Measurements from ENCODE around the gene RAB38. TPM values are rescaled to one million over a fixed set of nuclear protein-coding genes. Genes with fewer than 3 reads are reported as not detected.

The RAB38 gene
- total RNA-seq, 1 donor from 2014 or later = 24.1 TPM

DNA sequence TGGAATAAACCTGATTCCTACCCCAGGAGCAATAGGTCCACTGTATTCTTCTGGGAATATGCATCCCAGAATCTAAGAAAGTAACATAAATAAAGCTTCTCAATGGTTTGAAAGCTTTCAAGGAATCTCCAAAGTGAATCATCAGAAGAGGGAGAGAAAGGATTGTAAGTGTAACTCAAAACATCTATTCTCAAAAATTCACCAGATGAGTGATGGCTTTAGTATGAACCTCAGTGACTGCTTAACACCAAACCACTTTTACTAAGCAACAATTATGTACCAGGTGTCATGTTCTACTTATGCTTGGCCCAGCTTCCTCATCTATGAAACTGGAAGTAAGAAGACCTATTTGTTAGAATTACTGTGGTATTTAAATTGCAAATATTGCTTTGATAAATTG is 7.4 kb downstream of the RAB38 start:
- intact Hi-C loops (cut with DNase I) = no loop called here

DNA sequence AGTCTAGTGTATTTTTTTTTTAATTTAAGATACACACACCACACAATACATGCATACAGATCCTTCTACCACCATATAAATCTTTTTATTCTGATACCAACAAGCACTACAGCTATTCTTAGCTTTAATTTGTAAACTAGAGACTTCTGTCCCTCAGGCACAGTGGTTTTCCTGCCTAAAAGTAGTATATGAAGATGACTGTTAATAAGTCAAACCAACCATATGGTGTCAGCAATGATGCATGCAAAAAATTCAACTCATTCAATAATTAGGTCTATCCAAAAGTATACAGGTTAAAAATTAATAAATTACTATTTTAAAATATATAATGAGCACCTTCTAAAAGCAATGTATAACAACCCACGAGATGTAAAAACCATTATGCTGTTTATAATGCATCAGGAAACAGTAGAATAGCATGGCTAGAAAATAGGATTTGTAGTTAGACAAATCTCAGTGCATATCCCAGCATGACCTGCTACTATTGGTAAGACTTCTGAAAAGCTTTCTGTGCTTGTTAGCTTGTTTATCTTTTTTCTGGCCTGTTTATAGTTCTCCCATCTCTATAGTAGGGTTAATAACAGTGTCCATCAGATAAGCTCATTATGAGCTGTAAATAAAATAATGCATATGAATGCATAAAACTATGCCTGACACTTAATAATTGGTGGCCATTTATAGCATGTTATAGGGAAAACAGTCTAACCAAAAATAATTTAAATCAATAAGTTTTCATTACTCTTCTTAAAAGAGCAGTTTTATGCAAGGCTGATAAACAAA is 10.2 kb downstream of the RAB38 start:
- intact Hi-C loops (cut with DNase I) = no loop called here
- Histone ChIP-seq H3K4me3 (no peak overlapping the region), H3K27ac (no peak overlapping the region), H3K9me3 (no peaks in the 10 kb centered on the region), H3K4me1 (peaks cover under 1% of the 10 kb centered on the region), H3K27me3 (no peaks in the 10 kb centered on the region), H3K36me3 (no peaks in the 10 kb centered on the region)
- no peak for TF ChIP-seq CTCF (IDR thresholded peaks at IDR 0.05)
- TF ChIP-seq POLR2AphosphoS5 (IDR thresholded peaks at IDR 0.05; ENCODE audit: insufficient read depth in 1 of 2, low read depth in 1 of 2) = no peak
- TF ChIP-seq POLR2A (IDR thresholded peaks at IDR 0.05) = no peak
- no peak for DNase-seq (ENCODE audit: extremely low spot score in 2 of 2)

More for the DNA sequence above, 7.4 kb downstream of the RAB38 start:
- Histone ChIP-seq H3K9me3 (no peaks in the 10 kb centered on the region), H3K36me3 (no peaks in the 10 kb centered on the region), H3K27me3 (no peaks in the 10 kb centered on the region), H3K27ac (no peak overlapping the region), H3K4me3 (no peak overlapping the region), H3K4me1 (peaks cover 27% of the 10 kb centered on the region)
- DNase-seq (ENCODE audit: extremely low spot score in 2 of 2) = no peak
- TF ChIP-seq POLR2A (IDR thresholded peaks at IDR 0.05) (no peak), POLR2AphosphoS5 (IDR thresholded peaks at IDR 0.05; ENCODE audit: insufficient read depth in 1 of 2, low read depth in 1 of 2) (no peak), CTCF (IDR thresholded peaks at IDR 0.05) (no peak)

- intact Hi-C loops (cut with DNase I) = no loop called here
- Histone ChIP-seq H3K4me1 (no peaks in the 10 kb centered on the region), H3K27me3 (no peaks in the 10 kb centered on the region), H3K9me3 (no peaks in the 10 kb centered on the region), H3K4me3 (no peak overlapping the region), H3K27ac (no peak overlapping the region), H3K36me3 (no peaks in the 10 kb centered on the region)
- TF ChIP-seq POLR2A (IDR thresholded peaks at IDR 0.05) (no peak), CTCF (IDR thresholded peaks at IDR 0.05) (no peak), POLR2AphosphoS5 (IDR thresholded peaks at IDR 0.05; ENCODE audit: insufficient read depth in 1 of 2, low read depth in 1 of 2) (no peak)
- no peak for DNase-seq (ENCODE audit: extremely low spot score in 2 of 2)
These were observed 10.9 kb downstream of the RAB38 start for GRCh38 chr11:88164320-88164719.

- Histone ChIP-seq H3K9me3 (peaks cover 5% of the 10 kb centered on the region), H3K27me3 (no peaks in the 10 kb centered on the region), H3K27ac (no peak overlapping the region), H3K4me3 (no peak overlapping the region), H3K4me1 (no peaks in the 10 kb centered on the region), H3K36me3 (no peaks in the 10 kb centered on the region)
- TF ChIP-seq POLR2A (IDR thresholded peaks at IDR 0.05) = no peak
- no peak for TF ChIP-seq CTCF (IDR thresholded peaks at IDR 0.05)
- TF ChIP-seq POLR2AphosphoS5 (IDR thresholded peaks at IDR 0.05; ENCODE audit: insufficient read depth in 1 of 2, low read depth in 1 of 2) = no peak
- DNase-seq (ENCODE audit: extremely low spot score in 2 of 2) = no peak
- intact Hi-C loops (cut with DNase I) = no loop called here
These were observed 17.2 kb downstream of the RAB38 start for GRCh38 chr11:88158081-88158480.

DNA sequence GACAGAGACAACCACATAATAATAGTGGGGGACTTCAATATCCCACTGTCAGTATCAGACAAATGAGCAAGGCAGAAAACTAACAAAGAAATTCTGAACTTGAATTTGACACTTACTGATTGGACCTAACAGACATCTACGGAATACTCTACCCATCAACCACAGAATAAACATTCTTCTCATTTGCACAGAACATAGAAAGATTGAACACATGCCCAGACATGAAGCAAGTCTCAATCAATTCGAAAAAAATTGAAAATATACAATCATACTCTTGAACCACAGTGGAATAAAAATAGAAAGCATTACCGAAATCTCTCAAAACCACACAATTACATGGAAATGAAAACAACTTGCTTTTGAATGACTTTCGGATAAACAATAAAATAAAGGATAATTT is 17.9 kb downstream of the RAB38 start:
- no peaks in the 10 kb centered on the region for H3K27me3 ChIP-seq
- peaks cover 5% of the 10 kb centered on the region for H3K9me3 ChIP-seq
- H3K36me3 ChIP-seq = no peaks in the 10 kb centered on the region
- TF ChIP-seq POLR2A (IDR thresholded peaks at IDR 0.05) (no peak), CTCF (IDR thresholded peaks at IDR 0.05) (no peak), POLR2AphosphoS5 (IDR thresholded peaks at IDR 0.05; ENCODE audit: insufficient read depth in 1 of 2, low read depth in 1 of 2) (no peak)
- intact Hi-C loops (cut with DNase I) = no loop called here
- no peak for DNase-seq (ENCODE audit: extremely low spot score in 2 of 2)
- H3K4me3 ChIP-seq = no peak overlapping the region
- no peaks in the 10 kb centered on the region for H3K4me1 ChIP-seq
- H3K27ac ChIP-seq = no peak overlapping the region

Data from vagina (tissue), 2 donors.